Measurements from ENCODE around the gene CRLF1.

GRCh38 chr19:18636183-18636968, 29.8 kb upstream of the CRLF1 start:
- TF ChIP-seq CTCF (IDR thresholded peaks at IDR 0.05; ENCODE audit: borderline replicate concordance, extremely low read depth, low read length, poor library complexity, severe bottlenecking): no peak
- TF ChIP-seq EZH2 (IDR thresholded peaks at IDR 0.05; ENCODE audit: borderline replicate concordance, low read depth, low read length, severe bottlenecking): no peak
